Nucleus accumbens (tissue), 56 donors: Measurements from ENCODE around the gene PLA2G4F.

Experiments
- DNase-seq, 56 donors: peaks; one replicate each; lab custom pipeline; 2025; lab: John Stamatoyannopoulos, UW

The PLA2G4F gene, protein sequence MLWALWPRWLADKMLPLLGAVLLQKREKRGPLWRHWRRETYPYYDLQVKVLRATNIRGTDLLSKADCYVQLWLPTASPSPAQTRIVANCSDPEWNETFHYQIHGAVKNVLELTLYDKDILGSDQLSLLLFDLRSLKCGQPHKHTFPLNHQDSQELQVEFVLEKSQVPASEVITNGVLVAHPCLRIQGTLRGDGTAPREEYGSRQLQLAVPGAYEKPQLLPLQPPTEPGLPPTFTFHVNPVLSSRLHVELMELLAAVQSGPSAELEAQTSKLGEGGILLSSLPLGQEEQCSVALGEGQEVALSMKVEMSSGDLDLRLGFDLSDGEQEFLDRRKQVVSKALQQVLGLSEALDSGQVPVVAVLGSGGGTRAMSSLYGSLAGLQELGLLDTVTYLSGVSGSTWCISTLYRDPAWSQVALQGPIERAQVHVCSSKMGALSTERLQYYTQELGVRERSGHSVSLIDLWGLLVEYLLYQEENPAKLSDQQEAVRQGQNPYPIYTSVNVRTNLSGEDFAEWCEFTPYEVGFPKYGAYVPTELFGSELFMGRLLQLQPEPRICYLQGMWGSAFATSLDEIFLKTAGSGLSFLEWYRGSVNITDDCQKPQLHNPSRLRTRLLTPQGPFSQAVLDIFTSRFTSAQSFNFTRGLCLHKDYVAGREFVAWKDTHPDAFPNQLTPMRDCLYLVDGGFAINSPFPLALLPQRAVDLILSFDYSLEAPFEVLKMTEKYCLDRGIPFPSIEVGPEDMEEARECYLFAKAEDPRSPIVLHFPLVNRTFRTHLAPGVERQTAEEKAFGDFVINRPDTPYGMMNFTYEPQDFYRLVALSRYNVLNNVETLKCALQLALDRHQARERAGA

DNA sequence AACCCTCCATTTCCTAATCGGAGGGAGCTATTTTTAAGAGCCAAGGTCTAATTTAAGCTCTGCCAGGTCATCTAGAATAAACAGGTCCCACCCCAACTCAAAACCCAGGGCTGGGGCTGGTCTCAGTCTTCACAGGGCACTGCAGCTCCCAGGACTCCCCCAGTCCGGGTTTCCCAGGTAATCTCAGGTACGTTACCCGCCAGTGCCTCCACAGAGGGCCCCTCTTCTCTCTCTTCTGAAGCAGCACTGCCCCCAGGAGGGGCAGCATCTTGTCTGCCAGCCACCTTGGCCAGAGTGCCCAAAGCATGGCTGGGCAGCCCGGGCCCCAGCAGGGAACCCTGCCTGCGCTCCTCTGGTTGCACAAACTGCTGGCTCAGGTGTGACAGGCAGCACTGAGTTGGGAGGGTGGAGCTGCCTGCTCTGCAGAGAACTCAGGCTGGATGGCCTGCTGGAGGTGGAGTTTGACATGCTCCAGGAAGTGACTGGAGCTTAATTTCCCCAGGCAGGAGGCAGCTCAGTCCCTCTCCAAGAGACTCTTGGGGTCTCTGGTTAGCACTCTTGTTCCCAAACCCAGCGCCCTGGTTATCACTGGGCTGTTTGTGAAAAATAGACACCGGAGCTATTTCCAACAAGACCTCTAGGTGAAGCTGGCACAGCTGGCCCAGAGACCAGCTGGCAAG, at the start of gene PLA2G4F:
Gene PLA2G4F (minus strand): TSS at position 394 of the 680 bp plus-strand sequence. CDS start 87 bp downstream, at position 307.
- no peak for DNase-seq

DNA sequence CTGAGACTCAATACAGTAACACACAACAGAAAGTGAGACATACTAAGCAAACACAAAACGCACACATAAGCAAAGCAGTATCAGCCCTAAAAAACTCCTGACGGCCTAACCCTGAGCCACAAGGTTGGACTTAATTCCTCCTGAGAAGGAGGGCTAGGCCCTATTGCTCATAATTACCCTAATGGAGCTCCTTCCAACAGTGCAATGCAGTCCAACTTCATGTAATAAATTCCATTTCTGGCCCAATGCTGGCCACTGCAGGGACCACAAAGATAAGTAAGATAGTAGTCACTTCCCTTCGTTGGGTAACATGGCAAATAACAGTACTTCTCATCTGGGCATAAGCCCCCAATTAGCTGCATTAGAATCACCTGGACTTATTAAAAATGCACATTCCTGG, 47.5 kb upstream of the PLA2G4F start:
- no peak for DNase-seq

DNA sequence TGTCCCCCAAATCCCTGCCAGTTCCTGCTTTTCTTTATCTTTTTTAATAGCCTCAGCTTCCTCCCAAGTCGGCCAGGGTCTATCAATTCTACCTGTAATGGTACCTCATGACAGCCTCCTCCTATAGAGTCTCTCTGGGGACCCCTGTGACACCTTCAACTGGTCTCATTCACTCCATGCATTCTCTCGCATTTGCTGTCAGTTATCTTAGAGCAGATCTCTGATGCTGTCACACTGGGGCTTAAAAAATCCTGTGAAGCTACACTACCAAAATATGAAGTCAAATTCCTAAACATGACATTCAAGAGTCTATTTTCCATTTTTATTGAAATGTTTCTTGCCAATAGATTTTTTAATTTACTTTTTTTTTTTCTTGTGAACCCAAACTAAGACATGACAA, 46.2 kb upstream of the PLA2G4F start:
- no peak for DNase-seq

DNA sequence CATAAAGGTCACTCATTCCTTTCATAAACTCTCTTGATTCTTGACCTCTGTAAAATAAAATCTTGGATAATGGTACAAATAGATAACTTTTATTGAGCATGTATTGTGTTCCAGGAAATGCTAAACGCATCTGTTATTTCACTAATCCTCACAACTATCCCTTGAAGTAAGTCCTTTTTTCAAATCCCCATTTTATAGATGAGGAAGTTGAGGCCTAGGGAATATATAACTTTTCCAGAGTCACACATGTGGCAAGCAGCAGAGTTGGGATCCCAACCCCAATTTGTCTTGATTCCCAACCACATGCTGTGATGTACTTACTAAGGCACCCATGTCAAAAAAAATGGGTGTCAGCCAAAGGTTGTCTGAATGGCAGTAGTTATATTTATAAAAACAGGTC, 45.4 kb upstream of the PLA2G4F start:
- DNase-seq: no peak

DNA sequence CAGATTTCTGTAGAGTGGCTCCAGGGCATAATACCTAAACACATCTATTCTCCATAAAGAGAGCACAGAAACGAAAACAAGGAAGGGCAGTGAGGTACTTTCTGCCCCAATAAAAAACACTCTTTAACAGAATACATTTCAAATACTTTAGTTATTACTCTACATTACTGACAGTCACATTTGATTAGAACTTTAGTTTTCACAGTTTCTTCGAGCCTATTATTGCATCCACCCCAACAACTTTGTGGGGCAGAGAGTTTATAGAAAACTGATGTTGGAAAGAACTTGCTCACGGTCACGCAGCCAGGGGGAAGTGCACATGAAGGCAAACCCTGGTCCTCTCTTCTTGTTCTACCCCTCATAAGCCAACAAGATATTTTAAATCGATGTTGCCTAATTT, 42.7 kb upstream of the PLA2G4F start:
- DNase-seq: no peak

DNA sequence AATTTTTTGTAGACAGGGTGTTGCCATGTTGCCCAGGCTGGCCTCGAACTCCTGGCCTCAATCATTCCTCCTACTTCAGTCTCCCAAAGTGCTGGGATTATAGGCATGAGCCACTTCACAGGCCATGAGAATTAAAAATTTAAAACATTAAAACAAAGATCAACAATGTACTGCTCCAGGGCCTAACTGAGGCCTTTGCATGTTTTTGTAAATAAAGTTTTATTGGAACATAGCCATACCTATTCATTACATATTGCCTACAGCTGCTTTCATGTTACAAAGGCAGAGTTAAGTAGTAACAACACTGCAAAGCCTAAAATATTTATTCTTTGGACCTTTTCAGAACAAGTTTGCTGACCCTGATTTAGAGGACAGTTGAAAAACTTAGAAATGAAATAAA, 42.1 kb upstream of the PLA2G4F start:
- DNase-seq: no peak

DNA sequence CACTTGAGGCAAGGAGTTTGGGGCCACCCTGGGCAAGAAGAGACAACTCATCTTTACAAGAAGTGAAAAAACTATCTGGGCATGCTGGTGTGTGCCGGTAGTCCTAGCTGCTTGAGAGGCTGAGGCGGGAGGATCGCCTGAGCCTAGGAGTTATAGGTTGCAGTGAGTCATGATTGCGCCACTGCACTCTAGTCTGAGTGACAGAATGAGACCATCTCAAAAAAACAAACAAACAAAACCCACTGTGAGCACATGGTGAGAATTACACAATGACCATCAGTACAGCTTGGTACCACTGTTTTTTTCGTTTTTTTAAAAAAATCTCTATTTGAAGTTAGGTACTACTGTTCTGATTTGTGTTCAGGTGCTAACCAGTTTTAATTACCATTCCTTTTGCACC, 38.1 kb upstream of the PLA2G4F start:
- peak in 1 of 56 donors; percentile 11 for DNase-seq

DNA sequence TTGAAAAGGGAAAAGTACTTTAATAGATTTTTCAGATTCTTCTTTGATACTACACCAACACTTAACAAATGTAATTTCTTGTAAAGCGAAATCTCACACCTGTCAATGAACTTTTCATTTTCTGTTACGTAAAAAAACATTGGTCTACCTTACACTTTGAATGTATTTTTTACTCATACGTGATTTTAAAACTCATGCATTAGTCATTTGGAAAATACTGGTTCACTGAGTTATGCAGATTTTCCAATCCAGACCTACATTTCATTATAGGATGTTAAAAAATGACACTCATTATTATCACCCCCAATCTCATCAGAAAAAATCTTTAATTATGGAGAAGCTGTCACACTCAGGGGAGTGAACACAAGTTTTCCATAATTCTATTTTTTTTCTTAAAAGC, 36.9 kb upstream of the PLA2G4F start:
- no peak for DNase-seq

DNA sequence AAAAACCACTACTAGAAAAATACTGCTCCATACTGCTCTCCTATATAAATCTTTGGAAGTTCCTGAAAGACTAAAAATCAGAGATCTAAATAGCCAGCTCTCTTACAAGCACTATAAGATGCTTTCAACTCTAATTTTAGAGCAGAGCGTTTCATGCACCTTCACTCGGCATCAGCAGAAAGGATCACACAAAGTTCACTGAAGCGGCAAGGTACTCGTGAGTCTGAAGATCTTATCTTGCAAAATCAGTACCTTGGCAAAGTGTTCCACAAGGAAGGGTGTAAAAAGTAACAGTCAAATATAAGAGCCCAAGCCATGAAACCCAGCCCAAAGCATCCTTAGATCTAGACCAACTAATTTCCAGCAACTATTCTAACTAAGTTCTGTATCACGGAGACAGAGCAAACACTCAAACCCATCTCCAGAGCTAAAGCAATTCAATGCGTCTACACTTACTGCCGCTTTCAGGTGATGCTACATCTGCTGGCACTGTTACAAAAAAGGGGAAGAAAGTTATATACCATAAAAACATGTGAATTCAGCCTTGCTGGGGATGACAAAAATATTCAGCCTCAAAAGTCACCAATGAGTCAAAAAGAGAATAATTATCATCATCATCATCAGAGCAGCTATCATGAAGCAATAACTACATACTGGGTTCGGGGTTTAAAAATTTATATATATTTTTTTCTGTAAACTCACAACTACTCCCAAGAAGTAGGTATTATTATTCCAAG, 35.3 kb upstream of the PLA2G4F start:
- DNase-seq: no peak

DNA sequence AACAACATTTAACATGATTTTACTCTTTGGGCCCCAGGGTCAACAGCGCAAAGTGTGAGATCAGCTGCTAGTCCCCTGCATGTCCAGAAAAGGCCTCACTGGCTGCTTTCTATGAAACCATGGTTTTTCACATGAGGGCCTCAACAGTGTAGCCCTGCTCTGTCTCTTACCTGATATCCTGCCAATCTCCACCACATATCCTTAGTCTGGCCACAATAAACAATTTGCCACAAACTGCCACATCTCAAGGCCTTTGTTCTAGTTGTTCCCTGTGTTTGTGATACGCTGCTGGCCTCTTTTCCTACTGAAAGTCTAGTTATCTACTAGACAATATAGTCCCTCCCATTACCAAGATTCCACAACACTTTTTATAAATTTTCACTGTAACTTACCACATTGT, 33.9 kb upstream of the PLA2G4F start:
- no peak for DNase-seq

DNA sequence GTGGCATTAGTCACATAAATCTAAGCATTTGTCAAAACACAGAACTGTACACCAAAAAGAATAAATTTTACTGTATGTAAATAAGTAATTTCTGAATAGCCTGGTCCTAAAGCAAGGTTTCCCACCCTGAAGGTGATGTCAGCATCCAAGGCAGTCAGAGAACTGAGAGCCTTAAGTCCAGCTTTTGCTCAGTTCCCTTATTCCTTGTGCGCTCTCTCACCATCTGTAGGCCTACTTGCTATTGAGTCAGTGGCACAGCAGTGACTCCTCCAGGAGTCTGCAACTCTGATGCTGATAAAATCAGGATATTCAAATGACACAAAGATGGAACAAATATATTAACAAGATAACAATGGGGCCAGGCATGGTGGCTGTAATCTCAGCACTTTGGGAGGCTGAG, 29.4 kb upstream of the PLA2G4F start:
- DNase-seq: no peak

DNA sequence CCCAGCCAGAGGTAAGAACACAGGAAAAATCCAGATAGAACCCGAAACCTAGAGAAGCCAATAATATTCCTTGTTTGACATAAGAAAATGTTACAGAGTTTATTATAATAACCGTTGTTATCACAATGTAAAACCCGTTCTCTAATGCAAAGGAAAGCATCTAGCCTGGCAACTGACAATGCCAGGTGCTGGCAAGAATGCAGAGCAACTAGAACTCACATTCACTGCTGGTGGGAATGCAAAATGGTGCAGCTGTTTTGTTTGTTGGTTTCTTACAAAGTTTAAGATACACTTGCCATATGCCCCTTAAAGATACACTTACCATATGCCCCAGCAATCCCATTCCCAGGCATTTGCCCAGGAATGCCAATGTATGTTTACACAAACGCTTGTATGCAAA, 28.3 kb upstream of the PLA2G4F start:
- no peak for DNase-seq

DNA sequence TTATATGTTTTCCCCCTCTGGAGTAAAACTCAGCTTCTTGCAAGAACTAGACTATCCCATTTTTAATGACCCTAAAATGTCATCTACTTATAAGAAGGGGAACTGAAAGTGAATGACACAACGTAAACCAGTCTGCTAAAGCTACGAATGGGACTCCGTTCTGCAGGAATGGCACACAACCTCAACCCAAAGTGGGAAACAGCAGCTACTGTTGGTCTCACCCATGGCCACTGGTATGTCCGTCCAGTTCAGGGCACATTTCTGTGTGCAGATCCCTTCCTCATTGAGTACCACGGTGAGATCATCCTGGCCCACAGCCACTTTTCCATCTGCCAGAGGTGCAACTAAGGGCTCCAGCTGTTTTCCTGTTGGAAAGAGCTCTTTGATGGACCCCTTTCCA, 27.9 kb upstream of the PLA2G4F start:
- DNase-seq: peak in 1 of 56 donors; percentile 10

DNA sequence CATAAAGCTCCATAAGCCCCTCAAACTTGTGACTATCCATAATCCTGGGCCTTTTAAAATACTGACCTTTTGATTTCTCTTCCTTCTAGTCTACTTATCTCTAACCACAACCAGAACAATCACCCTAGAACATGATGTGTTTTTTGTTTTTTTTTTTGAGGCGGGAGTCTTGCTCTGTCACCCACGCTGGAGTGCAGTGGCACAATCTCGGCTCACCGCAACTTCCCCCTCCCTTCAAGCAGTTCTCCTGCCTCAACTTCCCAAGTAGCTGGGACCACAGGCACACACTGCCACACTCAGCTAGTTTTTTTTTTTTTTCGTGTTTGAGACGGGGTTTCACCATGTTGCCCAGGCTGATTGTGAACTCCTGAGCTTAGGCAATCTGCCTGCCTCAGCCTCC, 26.5 kb upstream of the PLA2G4F start:
- peak in 1 of 56 donors; percentile 15 for DNase-seq

DNA sequence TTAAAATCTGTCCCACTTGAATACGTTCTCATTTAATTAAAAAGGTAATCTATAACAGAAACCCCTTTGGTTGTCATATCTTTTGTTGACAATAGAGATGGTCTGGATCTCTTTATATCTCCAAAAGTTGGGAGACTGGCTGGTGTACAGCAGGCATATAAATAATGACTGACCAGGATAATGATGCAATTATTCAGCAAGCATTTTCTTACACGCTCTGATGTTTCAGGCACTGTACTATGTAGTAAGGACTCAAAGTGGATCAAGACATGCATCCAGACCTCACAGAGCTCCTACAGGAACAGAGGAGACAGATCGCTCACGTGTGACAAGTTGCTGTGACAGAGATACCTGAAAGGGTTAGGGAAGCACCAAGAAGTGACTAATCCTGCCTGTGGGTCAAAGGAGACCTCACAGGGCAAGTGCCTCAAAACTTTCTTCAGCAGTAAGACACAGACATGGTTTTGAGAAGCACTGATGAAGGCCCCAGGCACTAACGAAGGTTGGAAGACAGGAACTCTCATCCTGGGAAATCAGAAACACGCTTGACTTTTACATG, 26.0 kb upstream of the PLA2G4F start:
- DNase-seq: no peak

DNA sequence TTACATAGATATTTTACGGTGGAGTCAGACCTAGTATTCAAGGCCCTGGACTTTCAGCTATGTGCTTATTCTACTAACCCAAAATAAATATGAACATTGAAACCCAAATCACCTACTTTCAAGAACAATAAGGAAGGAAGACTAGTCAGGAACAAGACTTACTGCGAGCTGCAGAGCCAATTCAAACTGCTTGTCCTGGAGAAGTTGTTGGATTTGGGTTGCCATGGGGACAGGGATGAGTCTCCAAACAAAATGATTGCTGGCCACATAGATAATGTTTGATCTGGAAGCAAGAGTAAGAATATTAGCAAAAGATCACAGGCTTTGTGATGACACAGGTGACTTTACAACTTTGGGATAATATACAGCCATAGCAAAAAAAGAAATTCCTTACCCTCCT, 21.6 kb upstream of the PLA2G4F start:
- no peak for DNase-seq

DNA sequence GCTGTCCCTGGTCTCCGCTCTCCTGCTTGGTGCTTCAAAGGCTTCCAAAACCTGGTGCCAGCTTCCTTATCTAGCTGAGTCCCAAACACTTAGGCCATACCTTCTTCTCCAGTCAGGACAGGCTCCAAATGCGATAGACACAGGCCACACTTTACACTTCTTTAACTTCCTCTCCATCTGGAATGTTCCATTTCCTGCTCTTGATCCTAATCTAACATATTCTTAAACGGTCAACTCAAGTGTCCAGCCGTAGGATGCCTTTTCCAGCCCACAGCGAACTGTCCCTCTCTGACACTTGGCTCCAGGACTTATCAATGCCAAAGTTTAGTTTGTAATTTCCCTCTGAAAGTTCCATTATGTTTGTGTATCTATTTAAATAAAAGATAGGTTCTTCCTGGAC, 19.2 kb upstream of the PLA2G4F start:
- no peak for DNase-seq

DNA sequence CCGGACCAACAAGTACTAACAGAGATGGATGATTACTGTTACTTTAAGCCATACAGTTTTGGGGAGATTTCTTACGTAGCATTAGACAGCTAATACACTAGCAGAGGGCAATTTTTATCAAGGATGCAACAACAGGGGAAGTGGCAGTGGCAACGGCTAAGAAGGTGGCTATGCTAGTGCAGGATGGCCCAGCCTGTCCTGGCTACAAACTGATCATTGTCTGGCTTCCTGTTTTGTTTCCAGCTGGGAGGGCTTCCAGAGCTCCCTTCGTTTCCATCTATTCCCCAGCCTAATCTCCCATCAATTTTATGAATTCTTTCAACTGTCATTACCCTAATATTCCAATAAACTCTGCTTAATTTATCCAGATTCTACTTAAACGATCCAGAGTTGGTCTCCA, 16.0 kb upstream of the PLA2G4F start:
- DNase-seq: no peak

DNA sequence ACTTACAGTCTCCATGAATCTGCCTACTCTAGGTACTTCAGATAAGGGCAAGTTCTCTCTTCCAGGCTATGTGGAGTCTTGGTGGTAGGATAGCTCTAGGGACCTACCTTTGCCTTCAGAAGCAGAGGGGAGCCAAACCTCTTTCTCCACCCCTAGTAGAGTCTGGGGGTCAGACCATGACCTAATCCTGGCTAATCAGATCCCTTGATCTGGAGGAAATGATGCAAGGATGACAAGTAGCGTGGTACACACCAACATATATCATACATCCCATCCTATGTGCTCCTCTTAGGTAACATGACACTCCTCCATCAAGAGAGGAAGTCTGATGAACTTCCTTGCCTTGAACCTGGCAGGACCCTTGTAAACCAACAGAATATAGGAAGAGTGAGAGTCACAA, 15.4 kb upstream of the PLA2G4F start:
- no peak for DNase-seq

DNA sequence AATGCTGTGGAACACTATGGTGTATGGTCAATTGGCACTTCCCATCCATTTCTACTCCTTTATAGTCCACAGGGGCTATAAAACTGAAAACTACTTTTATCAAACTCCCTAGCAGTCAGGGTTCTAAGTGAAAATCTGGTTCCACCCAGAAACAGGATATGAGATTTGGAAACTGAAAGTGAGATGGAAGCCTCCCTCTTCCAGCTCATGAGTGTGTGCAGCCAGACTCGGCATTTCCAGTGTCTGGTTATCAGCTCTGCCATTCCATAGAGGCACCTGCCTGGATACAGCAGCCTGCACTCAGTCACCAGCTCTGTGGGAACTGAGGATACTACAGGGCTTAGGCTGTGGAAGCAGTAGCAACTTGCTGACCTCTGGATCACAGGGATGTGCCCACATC, 14.7 kb upstream of the PLA2G4F start:
- no peak for DNase-seq
